ENCODE measurements around the gene DZIP1L.

DNA sequence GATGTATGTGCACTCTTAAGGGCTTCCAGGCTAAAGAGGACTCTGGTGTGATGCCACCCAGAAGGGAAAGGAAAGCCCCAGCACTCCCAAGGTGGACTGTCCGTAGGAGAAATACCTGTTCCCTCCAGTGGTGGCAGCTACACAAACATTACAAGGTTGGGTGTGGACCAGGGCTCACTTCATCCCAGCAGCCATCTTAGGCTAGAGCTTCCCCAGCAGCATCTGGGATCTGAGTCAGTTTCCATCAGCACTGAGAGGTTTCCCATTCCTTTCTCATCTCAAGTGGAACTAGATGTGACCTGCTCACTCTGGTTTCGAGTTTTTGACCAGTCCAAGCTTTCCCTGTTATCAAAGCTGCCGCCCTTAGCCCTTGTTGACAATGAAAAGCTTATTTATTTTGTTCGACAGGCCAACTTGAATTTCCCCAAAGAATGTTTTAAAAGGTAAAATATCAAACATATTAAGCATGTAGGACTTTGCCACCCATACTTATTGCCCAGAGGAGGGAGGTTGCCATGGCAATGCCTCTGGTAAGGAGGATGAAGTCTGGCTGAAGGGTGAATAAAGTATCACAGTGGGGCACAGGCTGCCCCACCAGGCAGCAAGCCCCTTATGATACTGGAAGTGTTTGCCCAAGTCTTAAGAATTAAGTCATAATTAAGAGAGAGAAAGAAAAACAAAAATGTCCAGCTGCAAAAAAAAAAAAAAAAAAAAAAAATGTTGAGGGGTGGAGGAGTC is 76.5 kb downstream of the DZIP1L start:
- TF ChIP-seq CTCF (IDR thresholded peaks at IDR 0.05 in 8 of 11, conservative IDR thresholded peaks at IDR 0.05 in 3 of 11) (no peak), POLR2A (IDR thresholded peaks at IDR 0.05) (no peak)

Measured in spleen (tissue), 7 donors.